Large intestine (tissue), 3 donors: Measurements from ENCODE around the gene CRISP1. TPM values are rescaled to one million over a fixed set of nuclear protein-coding genes. Genes with fewer than 3 reads are reported as not detected.
A peak's percentile ranks its signal among the peaks of the same experiment; 100 is the strongest.

Source experiments
- DNase-seq, 2 donors: peaks; one replicate each; pipeline versions ENCODE4 v3.0.0 to v3.0.0-alpha.2; 2013
- H3K27ac ChIP-seq: one replicate; pipeline ENCODE4 v1.5.1; 2013; ENCODE audit warnings: low read length
- H3K27me3 ChIP-seq: 2 replicates; pipeline ENCODE4 v1.6.1; 2013; ENCODE audit warnings: low read length; ENCODE audit not compliant: control insufficient read depth, insufficient read depth
- H3K36me3 ChIP-seq: 2 replicates; pipeline ENCODE4 v1.6.1; 2013; ENCODE audit warnings: low read length; ENCODE audit not compliant: control insufficient read depth, insufficient read depth
- H3K4me1 ChIP-seq: one replicate; pipeline ENCODE4 v1.6.1; 2013; ENCODE audit warnings: low read length; ENCODE audit not compliant: control insufficient read depth, insufficient read depth
- H3K4me3 ChIP-seq: one replicate; pipeline ENCODE4 v1.5.1; 2013; ENCODE audit warnings: low read length
- H3K9me3 ChIP-seq: one replicate; pipeline ENCODE4 v1.6.1; 2013; ENCODE audit warnings: mild to moderate bottlenecking, low read depth, low read length, moderate library complexity; ENCODE audit not compliant: control insufficient read depth
- WGBS: methylation state at CpG from one replicate; pipeline ENCODE4 v1.1.5; 2013; ENCODE audit warnings: low lambda C conversion rate; ENCODE audit not compliant: insufficient coverage; 5-methylcytosine and 5-hydroxymethylcytosine counted together
- polyA plus RNA-seq: library from polyadenylated mRNA; unstranded; fragments of 120-200 nt; gene quantifications from one replicate; pipeline ENCODE4 v1.2.1, GENCODE V29; 2013

CRISP1 gene
- polyA plus RNA-seq, 1 donor = 0.25 TPM

GRCh38 chr6:49847014-49847413, 19.3 kb downstream of the CRISP1 start:
- Histone ChIP-seq H3K4me3 (no peak overlapping the region), H3K27ac (no peak overlapping the region), H3K36me3 (no peaks in the 10 kb centered on the region), H3K9me3 (no peaks in the 10 kb centered on the region), H3K27me3 (no peaks in the 10 kb centered on the region), H3K4me1 (no peaks in the 10 kb centered on the region)
- WGBS = 100% methylated on average over 2 of the region's 4 CpGs
- DNase-seq = no peak

GRCh38 chr6:49841424-49841823, 24.9 kb downstream of the CRISP1 start:
- no peaks in the 10 kb centered on the region for H3K9me3 ChIP-seq
- H3K36me3 ChIP-seq = no peaks in the 10 kb centered on the region
- H3K27ac ChIP-seq = no peak overlapping the region
- no peaks in the 10 kb centered on the region for H3K27me3 ChIP-seq
- H3K4me1 ChIP-seq = no peaks in the 10 kb centered on the region
- H3K4me3 ChIP-seq = no peak overlapping the region
- DNase-seq = no peak
- WGBS = 40% methylated on average over 1 of the region's 4 CpGs

GRCh38 chr6:49839957-49840356, 26.4 kb downstream of the CRISP1 start:
- no peak overlapping the region for H3K4me3 ChIP-seq
- H3K9me3 ChIP-seq = no peaks in the 10 kb centered on the region
- no peak overlapping the region for H3K27ac ChIP-seq
- no peaks in the 10 kb centered on the region for H3K27me3 ChIP-seq
- H3K36me3 ChIP-seq = no peaks in the 10 kb centered on the region
- DNase-seq = no peak
- no peaks in the 10 kb centered on the region for H3K4me1 ChIP-seq
- WGBS = no CpG with 5 or more reads among the region's 2 CpGs

GRCh38 chr6:49839162-49839561, 27.2 kb downstream of the CRISP1 start:
- no CpG with 5 or more reads among the region's 2 CpGs for WGBS
- no peak for DNase-seq

GRCh38 chr6:49835140-49835539, 31.2 kb downstream of the CRISP1 start:
- H3K4me3 ChIP-seq = no peak overlapping the region
- 100% methylated on average over 1 of the region's 3 CpGs for WGBS
- H3K4me1 ChIP-seq = no peaks in the 10 kb centered on the region
- no peak for DNase-seq
- no peaks in the 10 kb centered on the region for H3K27me3 ChIP-seq
- H3K27ac ChIP-seq = no peak overlapping the region
- no peaks in the 10 kb centered on the region for H3K9me3 ChIP-seq
- H3K36me3 ChIP-seq = no peaks in the 10 kb centered on the region

More at GRCh38 chr6:49839162-49839561, 27.2 kb downstream of the CRISP1 start:
- H3K27me3 ChIP-seq = no peaks in the 10 kb centered on the region
- no peaks in the 10 kb centered on the region for H3K9me3 ChIP-seq
- no peaks in the 10 kb centered on the region for H3K4me1 ChIP-seq
- H3K36me3 ChIP-seq = no peaks in the 10 kb centered on the region
- no peak overlapping the region for H3K27ac ChIP-seq
- no peak overlapping the region for H3K4me3 ChIP-seq

- Histone ChIP-seq H3K9me3 (no peaks in the 10 kb centered on the region), H3K27ac (no peak overlapping the region), H3K27me3 (no peaks in the 10 kb centered on the region), H3K4me1 (no peaks in the 10 kb centered on the region), H3K4me3 (no peak overlapping the region), H3K36me3 (no peaks in the 10 kb centered on the region)
- no peak for DNase-seq
- 100% methylated on average over 1 of the region's 1 CpG for WGBS
These were observed 32.9 kb downstream of the CRISP1 start for GRCh38 chr6:49833386-49833785.

GRCh38 chr6:49826743-49827406, 39.5 kb downstream of the CRISP1 start:
- Histone ChIP-seq H3K9me3 (no peaks in the 10 kb centered on the region), H3K4me1 (no peaks in the 10 kb centered on the region), H3K4me3 (no peak overlapping the region), H3K27ac (peak overlapping the region; percentile 68), H3K27me3 (no peaks in the 10 kb centered on the region), H3K36me3 (no peaks in the 10 kb centered on the region)
- peak; percentile 9 to 69 for DNase-seq
- WGBS = 62% methylated on average over 3 of the region's 5 CpGs

- peak in 1 of 2 donors; percentile 12 for DNase-seq
- Histone ChIP-seq H3K27me3 (no peaks in the 10 kb centered on the region), H3K27ac (no peak overlapping the region), H3K4me1 (no peaks in the 10 kb centered on the region), H3K9me3 (no peaks in the 10 kb centered on the region), H3K4me3 (no peak overlapping the region), H3K36me3 (no peaks in the 10 kb centered on the region)
- WGBS = 35% methylated on average over 2 of the region's 2 CpGs
These were observed 51.2 kb downstream of the CRISP1 start for GRCh38 chr6:49815166-49815565.

- H3K9me3 ChIP-seq = no peaks in the 10 kb centered on the region
- H3K4me1 ChIP-seq = no peaks in the 10 kb centered on the region
- no peaks in the 10 kb centered on the region for H3K36me3 ChIP-seq
- no peak overlapping the region for H3K27ac ChIP-seq
- WGBS = 83% methylated on average over 1 of the region's 2 CpGs
- DNase-seq = no peak
- no peak overlapping the region for H3K4me3 ChIP-seq
- no peaks in the 10 kb centered on the region for H3K27me3 ChIP-seq
These were observed 53.1 kb downstream of the CRISP1 start for GRCh38 chr6:49813248-49813647.

- Histone ChIP-seq H3K9me3 (peaks cover 3% of the 10 kb centered on the region), H3K4me3 (no peak overlapping the region), H3K27me3 (no peaks in the 10 kb centered on the region), H3K36me3 (peaks cover 16% of the 10 kb centered on the region), H3K27ac (no peak overlapping the region), H3K4me1 (no peaks in the 10 kb centered on the region)
- no peak for DNase-seq
- no CpG with 5 or more reads among the region's 4 CpGs for WGBS
These were observed 60.2 kb downstream of the CRISP1 start for GRCh38 chr6:49806145-49806544.

- H3K27ac ChIP-seq = no peak overlapping the region
- H3K4me3 ChIP-seq = no peak overlapping the region
- peaks cover 16% of the 10 kb centered on the region for H3K36me3 ChIP-seq
- DNase-seq = no peak
- no peaks in the 10 kb centered on the region for H3K4me1 ChIP-seq
- H3K9me3 ChIP-seq = peaks cover 3% of the 10 kb centered on the region
- no CpG with 5 or more reads among the region's 3 CpGs for WGBS
- no peaks in the 10 kb centered on the region for H3K27me3 ChIP-seq
These were observed 61.1 kb downstream of the CRISP1 start for GRCh38 chr6:49805246-49805645.
